ENCODE measurements around the gene SNX30.

The SNX30 gene

DNA sequence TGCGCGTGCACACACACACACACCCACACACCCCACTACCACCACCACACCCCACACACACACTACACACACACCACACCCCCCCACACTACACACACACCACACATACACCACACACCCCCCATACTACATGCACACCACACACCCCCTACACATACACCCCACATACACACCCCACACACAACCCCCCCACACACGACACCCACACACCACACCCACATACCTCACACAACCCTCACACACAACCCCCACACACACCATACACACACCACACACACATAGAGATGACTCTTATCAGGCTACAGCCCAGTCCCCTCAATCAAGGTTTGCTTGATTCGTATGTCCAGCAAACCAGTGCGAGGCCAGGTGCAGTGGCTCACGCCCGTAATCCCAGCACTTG is 114.4 kb downstream of the SNX30 start:
- DNase-seq, result no peak
- in situ Hi-C loops (cut with HindIII; ENCODE audit: low pct_ligation_motif_present, low pct_unique_long_range_greater_than_20kb, low sequenced_read_pairs), result no loop called here

- peak; percentile 79 for DNase-seq
- in situ Hi-C loops (cut with HindIII; ENCODE audit: low pct_ligation_motif_present, low pct_unique_long_range_greater_than_20kb, low sequenced_read_pairs), result no loop called here
These were observed 116.2 kb downstream of the SNX30 start for GRCh38 chr9:112866662-112867274.

GRCh38 chr9:112867275-112867991 is 116.9 kb downstream of the SNX30 start:
- in situ Hi-C loops (cut with HindIII; ENCODE audit: low pct_ligation_motif_present, low pct_unique_long_range_greater_than_20kb, low sequenced_read_pairs), result no loop called here
- DNase-seq, result peak; percentile 83

DNA sequence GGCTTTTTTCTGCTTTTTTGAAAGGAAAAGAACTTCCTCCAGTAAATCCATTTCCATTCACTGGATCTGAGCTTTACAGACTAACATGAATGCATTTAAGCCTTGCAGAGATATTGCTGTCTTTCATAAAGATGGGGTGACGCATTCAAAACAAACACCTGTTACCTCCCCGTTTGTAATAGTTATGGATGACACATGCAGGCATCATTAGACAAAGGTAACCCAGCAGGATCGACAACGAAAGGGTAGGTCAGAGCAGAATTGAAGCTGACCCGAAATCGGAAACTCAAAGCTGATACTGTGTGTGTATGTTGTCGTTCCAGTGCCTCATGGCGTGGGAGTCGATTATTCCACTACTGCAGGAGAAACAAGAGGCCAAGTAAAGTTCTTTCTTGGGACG is 117.9 kb downstream of the SNX30 start:
- in situ Hi-C loops (cut with HindIII; ENCODE audit: low pct_ligation_motif_present, low pct_unique_long_range_greater_than_20kb, low sequenced_read_pairs), result no loop called here
- no peak for DNase-seq

DNA sequence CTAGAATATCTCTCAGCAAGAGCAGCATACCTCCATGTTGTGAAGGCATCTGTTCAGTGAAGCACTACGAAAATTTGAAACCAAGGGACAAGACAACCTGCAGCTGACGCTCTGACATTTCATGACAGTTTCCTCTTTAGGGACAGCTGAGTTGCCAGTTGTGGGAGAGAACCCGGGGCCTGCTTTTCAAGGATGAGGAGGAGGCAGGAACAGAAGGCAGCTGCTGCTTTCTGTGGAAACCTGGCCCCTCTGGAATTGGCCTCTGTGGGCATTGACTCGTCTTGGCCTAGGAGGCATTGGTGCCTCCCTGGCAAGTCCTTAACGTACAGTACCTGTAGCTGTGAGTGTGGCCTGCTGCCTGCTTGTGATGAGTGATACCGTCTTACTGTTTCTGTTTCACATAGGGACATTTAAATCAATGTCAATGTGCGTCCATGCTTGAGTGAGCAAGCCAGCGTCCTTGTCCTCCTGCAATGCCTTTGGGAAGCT is 118.5 kb downstream of the SNX30 start:
- in situ Hi-C loops (cut with HindIII; ENCODE audit: low pct_ligation_motif_present, low pct_unique_long_range_greater_than_20kb, low sequenced_read_pairs), result no loop called here
- DNase-seq, result no peak

DNA sequence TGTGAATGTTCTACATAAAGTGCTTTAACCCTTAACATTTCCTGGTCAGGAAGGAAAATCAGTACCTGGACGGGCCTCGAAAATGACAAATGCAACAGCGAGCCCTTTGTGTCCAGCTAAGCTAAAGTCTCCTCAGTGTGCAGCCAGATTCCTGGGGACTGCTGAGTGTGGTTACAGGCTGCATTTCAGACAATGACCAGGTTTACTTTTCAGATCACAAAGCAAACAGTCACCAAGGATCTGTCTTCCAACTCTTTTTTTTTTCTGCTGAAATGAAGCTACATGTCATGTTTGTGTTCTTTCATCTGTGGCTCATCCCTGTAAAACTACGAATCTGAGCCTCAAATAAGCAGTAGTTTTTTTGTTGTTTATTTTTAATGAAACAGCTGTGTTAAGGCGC is 119.4 kb downstream of the SNX30 start:
- in situ Hi-C loops (cut with HindIII; ENCODE audit: low pct_ligation_motif_present, low pct_unique_long_range_greater_than_20kb, low sequenced_read_pairs), result no loop called here
- no peak for DNase-seq

DNA sequence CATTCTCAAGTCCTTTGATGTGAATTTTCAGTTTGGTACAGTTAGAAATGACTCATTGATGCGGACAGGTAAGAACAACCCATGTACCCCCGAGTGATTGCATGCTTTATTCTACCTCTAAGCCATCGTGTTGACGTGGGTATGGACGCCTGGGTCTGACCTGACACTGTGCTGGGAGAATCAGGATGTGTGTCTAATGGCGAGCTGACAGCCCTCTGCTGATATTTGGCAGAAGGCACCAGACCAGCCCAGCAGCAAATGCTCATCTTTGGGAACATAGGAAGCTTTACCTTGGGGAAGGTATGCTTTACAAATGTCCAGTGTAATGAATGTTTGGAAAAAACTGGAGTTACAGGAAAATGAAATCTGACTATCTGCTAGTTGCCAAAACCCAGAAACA is 120.0 kb downstream of the SNX30 start:
- in situ Hi-C loops (cut with HindIII; ENCODE audit: low pct_ligation_motif_present, low pct_unique_long_range_greater_than_20kb, low sequenced_read_pairs), result no loop called here
- DNase-seq, result no peak

DNA sequence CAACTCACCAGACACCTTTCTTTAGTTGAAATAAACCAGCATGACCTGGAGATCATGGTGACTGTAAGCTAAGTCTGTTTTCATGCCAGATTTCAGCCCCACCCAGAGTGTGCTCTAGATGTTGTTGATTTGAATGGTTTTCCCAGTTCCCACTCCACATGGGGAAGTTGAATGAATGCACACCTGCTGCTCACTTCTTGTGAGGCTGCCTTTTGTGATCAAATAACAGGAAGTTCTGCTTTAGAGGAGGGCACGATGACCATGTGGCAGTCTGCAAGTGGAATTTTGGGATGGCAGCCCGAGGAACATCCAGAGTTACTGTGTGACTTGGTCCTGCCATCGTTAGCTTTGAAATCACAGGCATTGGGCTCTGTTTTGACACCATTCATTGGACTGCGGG is 121.5 kb downstream of the SNX30 start:
- in situ Hi-C loops (cut with HindIII; ENCODE audit: low pct_ligation_motif_present, low pct_unique_long_range_greater_than_20kb, low sequenced_read_pairs), result no loop called here

GRCh38 chr9:112873773-112874405 is 123.3 kb downstream of the SNX30 start:
- DNase-seq, result no peak

More for the DNA sequence above, 121.5 kb downstream of the SNX30 start:
- no peak for DNase-seq

GRCh38 chr9:112878752-112879151 is 128.2 kb downstream of the SNX30 start:
- in situ Hi-C loops (cut with HindIII; ENCODE audit: low pct_ligation_motif_present, low pct_unique_long_range_greater_than_20kb, low sequenced_read_pairs), result no loop called here
- DNase-seq, result no peak

More at GRCh38 chr9:112873773-112874405, 123.3 kb downstream of the SNX30 start:
- in situ Hi-C loops (cut with HindIII; ENCODE audit: low pct_ligation_motif_present, low pct_unique_long_range_greater_than_20kb, low sequenced_read_pairs), result no loop called here

GRCh38 chr9:112880650-112881049 is 130.1 kb downstream of the SNX30 start:
- DNase-seq, result no peak

GRCh38 chr9:112881331-112881730 is 130.8 kb downstream of the SNX30 start:
- in situ Hi-C loops (cut with HindIII; ENCODE audit: low pct_ligation_motif_present, low pct_unique_long_range_greater_than_20kb, low sequenced_read_pairs), result no loop called here
- DNase-seq, result peak; percentile 11

More at GRCh38 chr9:112880650-112881049, 130.1 kb downstream of the SNX30 start:
- in situ Hi-C loops (cut with HindIII; ENCODE audit: low pct_ligation_motif_present, low pct_unique_long_range_greater_than_20kb, low sequenced_read_pairs), result no loop called here

GRCh38 chr9:112884101-112884500 is 133.5 kb downstream of the SNX30 start:
- peak; percentile 13 for DNase-seq
- in situ Hi-C loops (cut with HindIII; ENCODE audit: low pct_ligation_motif_present, low pct_unique_long_range_greater_than_20kb, low sequenced_read_pairs), result no loop called here

DNA sequence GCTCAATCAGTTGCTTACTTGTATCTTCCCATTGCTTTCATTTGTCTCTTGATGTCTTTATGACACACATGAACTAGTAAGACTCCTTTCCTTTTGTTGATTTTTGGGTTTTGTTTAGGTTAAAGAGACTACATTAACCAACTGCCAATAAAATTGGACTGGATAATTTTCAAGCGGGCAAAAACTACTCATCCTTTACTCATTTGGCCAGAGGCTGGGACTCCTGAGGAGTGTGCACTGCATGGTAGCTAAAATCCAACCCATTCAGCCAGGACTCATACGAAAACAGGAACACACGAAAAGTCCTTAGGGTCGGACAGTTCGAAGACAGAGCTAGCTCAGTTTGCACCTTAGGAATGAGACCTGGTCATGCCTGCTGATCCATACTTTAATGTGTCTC is 134.2 kb downstream of the SNX30 start:
- in situ Hi-C loops (cut with HindIII; ENCODE audit: low pct_ligation_motif_present, low pct_unique_long_range_greater_than_20kb, low sequenced_read_pairs), result no loop called here
- no peak for DNase-seq

GRCh38 chr9:112885324-112885723 is 134.8 kb downstream of the SNX30 start:
- DNase-seq, result no peak
- in situ Hi-C loops (cut with HindIII; ENCODE audit: low pct_ligation_motif_present, low pct_unique_long_range_greater_than_20kb, low sequenced_read_pairs), result no loop called here

DNA sequence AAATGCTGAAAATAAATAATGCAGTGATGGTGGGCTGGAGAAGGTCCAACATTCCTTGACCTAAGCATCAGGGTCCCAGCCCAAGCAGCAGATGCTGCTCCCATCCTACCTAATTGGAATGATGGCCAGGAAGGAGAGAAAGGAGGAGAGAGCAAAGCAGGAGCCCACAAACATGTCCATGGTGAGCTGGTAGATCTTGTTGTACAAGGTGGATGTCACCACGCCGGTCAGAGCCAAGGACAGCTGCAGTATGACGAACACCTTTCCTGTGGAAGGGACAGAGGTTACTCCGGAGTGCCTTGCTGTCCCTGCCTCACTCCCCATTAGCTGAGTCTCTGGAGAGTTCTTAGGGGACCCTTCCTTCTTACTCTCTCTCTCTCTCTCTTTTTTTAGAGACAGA is 135.8 kb downstream of the SNX30 start:
- in situ Hi-C loops (cut with HindIII; ENCODE audit: low pct_ligation_motif_present, low pct_unique_long_range_greater_than_20kb, low sequenced_read_pairs), result no loop called here
- no peak for DNase-seq

- in situ Hi-C loops (cut with HindIII; ENCODE audit: low pct_ligation_motif_present, low pct_unique_long_range_greater_than_20kb, low sequenced_read_pairs), result no loop called here
- DNase-seq, result no peak
These were observed 136.8 kb downstream of the SNX30 start for GRCh38 chr9:112887381-112887780.

DNA sequence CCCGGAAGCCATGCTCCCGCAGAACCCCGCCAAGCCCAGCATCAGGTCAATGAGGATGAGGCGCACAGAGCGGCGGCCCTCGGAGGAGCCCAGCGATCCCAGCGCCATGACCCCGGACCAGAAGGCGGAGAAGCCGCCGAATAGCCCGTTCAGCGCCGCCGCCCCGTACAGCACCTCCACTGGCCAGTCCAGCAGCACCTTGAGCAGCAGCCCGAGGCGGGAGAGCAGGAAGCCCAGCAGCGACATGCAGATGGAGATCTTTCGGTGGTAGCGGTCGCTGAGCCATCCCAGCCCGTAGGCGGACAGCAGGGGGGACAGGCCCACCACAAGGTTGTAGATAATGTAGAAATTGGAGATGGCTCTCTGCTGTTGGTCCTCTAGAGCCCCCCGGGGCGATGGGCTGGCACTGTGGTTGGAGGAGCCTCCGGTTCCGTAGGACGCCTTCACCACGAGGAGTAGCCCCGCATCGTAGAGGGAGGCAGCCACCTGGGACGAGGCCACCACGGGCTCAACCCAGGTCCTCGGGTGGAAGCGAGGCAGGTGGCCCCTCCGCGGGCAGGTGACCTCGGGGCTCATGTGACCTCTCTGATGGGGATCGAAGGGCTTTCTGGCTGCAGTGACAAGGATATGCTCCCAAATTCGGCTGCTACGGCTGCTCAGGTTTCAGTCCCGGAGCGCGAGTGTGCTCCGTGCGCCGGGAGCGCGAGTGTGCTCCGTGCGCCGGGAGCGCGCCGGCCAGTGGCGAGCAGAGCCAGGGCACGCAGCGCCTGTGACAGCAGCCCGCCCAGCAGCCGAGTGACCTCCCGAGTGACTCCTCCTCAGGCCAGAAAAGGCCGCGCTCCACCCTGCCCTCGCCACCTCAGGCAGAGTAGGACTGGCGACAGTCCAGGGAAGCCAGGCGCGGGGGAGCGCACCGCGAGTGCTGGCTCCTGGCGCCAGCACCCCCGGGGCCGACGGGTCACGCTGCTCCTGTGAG is 139.8 kb downstream of the SNX30 start, which contains the start of gene SLC46A2:
SLC46A2 (minus strand) TSS at position 771 of the 976 bp plus-strand sequence; CDS start at position 576, 195 bp downstream.
- in situ Hi-C loops (cut with HindIII; ENCODE audit: low pct_ligation_motif_present, low pct_unique_long_range_greater_than_20kb, low sequenced_read_pairs), result no loop called here

More for the DNA sequence above, 139.8 kb downstream of the SNX30 start, which contains the start of gene SLC46A2:
- DNase-seq, result no peak

Data from ACHN (cell line).